MG63 (cell line): ENCODE data around the gene PLA2R1. TPM values are rescaled to one million over a fixed set of nuclear protein-coding genes. Genes with fewer than 3 reads are reported as not detected.

Source experiments
- DNase-seq: peaks from one replicate; pipeline ENCODE4 v3.0.0-alpha.2; 2020
- H3K27me3 ChIP-seq: fragments of 250-450 bp; sonication (Bioruptor Pico); 2 replicates; pipeline ENCODE4 v1.5.1; 2020; ENCODE audit warnings: mild to moderate bottlenecking, moderate library complexity
- H3K36me3 ChIP-seq: fragments of 250-450 bp; sonication (Bioruptor Pico); 2 replicates; pipeline ENCODE4 v1.5.1; 2020; ENCODE audit warnings: mild to moderate bottlenecking, moderate library complexity
- H3K4me3 ChIP-seq: fragments of 250-450 bp; sonication (Bioruptor Pico); 2 replicates; pipeline ENCODE4 v1.5.1; 2020; ENCODE audit warnings: mild to moderate bottlenecking, moderate library complexity
- H3K9me3 ChIP-seq: fragments of 250-450 bp; sonication (Bioruptor Pico); 2 replicates; pipeline ENCODE4 v1.5.1; 2020; ENCODE audit warnings: mild to moderate bottlenecking, moderate library complexity
- total RNA-seq: library from RNA; depleted of rRNA; stranded (reverse); fragments of >200 nt; shearing (Covaris generic); gene quantifications from 2 replicates; pipeline ENCODE4 v1.2.3, GENCODE V29; 2014; ENCODE audit warnings: low replicate concordance

Gene PLA2R1
- total RNA-seq, 1 experiment from 2014 or later = 0.36 TPM

GRCh38 chr2:160075171-160075570 is 12.8 kb upstream of the PLA2R1 start:
- no peaks in the 10 kb centered on the region for H3K36me3 ChIP-seq
- DNase-seq = peak; percentile 91
- peaks cover 2% of the 10 kb centered on the region; the same call in 1 of the 2 replicates for H3K9me3 ChIP-seq
- no peaks in the 10 kb centered on the region for H3K27me3 ChIP-seq
- H3K4me3 ChIP-seq = no peak overlapping the region

GRCh38 chr2:160073284-160073888 is 11.0 kb upstream of the PLA2R1 start:
- Histone ChIP-seq H3K9me3 (peaks cover 5% of the 10 kb centered on the region; the same call in 1 of the 2 replicates), H3K36me3 (no peaks in the 10 kb centered on the region)
- no peak for DNase-seq

GRCh38 chr2:160068906-160069305 is 6.5 kb upstream of the PLA2R1 start:
- Histone ChIP-seq H3K36me3 (no peaks in the 10 kb centered on the region), H3K9me3 (peaks cover 3% of the 10 kb centered on the region; the same call in 1 of the 2 replicates), H3K27me3 (no peaks in the 10 kb centered on the region), H3K4me3 (no peak overlapping the region)
- no peak for DNase-seq

More at GRCh38 chr2:160073284-160073888, 11.0 kb upstream of the PLA2R1 start:
- no peak overlapping the region for H3K4me3 ChIP-seq
- H3K27me3 ChIP-seq = no peaks in the 10 kb centered on the region

- Histone ChIP-seq H3K4me3 (no peak overlapping the region), H3K9me3 (peaks cover 3% of the 10 kb centered on the region; the same call in 1 of the 2 replicates), H3K27me3 (no peaks in the 10 kb centered on the region), H3K36me3 (no peaks in the 10 kb centered on the region)
- no peak for DNase-seq
These were observed 2.5 kb upstream of the PLA2R1 start for GRCh38 chr2:160064916-160065315.

GRCh38 chr2:160063879-160064612 is 1.6 kb upstream of the PLA2R1 start:
- H3K4me3 ChIP-seq = no peak overlapping the region
- no peak for DNase-seq

GRCh38 chr2:160063271-160063670 is 856 bp upstream of the PLA2R1 start:
- Histone ChIP-seq H3K9me3 (no peaks in the 10 kb centered on the region), H3K4me3 (peak overlapping the region; percentile 53; the same call in 1 of the 2 replicates), H3K36me3 (no peaks in the 10 kb centered on the region), H3K27me3 (no peaks in the 10 kb centered on the region)
- DNase-seq = no peak

More at GRCh38 chr2:160063879-160064612, 1.6 kb upstream of the PLA2R1 start:
- no peaks in the 10 kb centered on the region for H3K27me3 ChIP-seq
- H3K9me3 ChIP-seq = peaks cover 3% of the 10 kb centered on the region; the same call in 1 of the 2 replicates
- H3K36me3 ChIP-seq = no peaks in the 10 kb centered on the region

GRCh38 chr2:160061944-160062291 is 497 bp downstream of the PLA2R1 start:
- no peaks in the 10 kb centered on the region for H3K27me3 ChIP-seq
- peak overlapping the region; percentile 53 for H3K4me3 ChIP-seq
- DNase-seq = no peak
- H3K9me3 ChIP-seq = no peaks in the 10 kb centered on the region
- no peaks in the 10 kb centered on the region for H3K36me3 ChIP-seq

- H3K9me3 ChIP-seq = no peaks in the 10 kb centered on the region
- no peak overlapping the region; the same call in 1 of the 2 replicates for H3K4me3 ChIP-seq
- no peak for DNase-seq
These were observed 882 bp downstream of the PLA2R1 start for GRCh38 chr2:160061533-160061932.

GRCh38 chr2:160060297-160060696 is 2.1 kb downstream of the PLA2R1 start:
- DNase-seq = no peak
- Histone ChIP-seq H3K36me3 (no peaks in the 10 kb centered on the region), H3K4me3 (no peak overlapping the region), H3K27me3 (no peaks in the 10 kb centered on the region), H3K9me3 (no peaks in the 10 kb centered on the region)

More at GRCh38 chr2:160061533-160061932, 882 bp downstream of the PLA2R1 start:
- no peaks in the 10 kb centered on the region for H3K36me3 ChIP-seq
- no peaks in the 10 kb centered on the region for H3K27me3 ChIP-seq

- H3K4me3 ChIP-seq = no peak overlapping the region
- no peaks in the 10 kb centered on the region for H3K36me3 ChIP-seq
- H3K9me3 ChIP-seq = no peaks in the 10 kb centered on the region
- DNase-seq = no peak
- H3K27me3 ChIP-seq = no peaks in the 10 kb centered on the region
These were observed 5.1 kb downstream of the PLA2R1 start for GRCh38 chr2:160057356-160057755.

GRCh38 chr2:160055726-160056108 is 6.7 kb downstream of the PLA2R1 start:
- no peaks in the 10 kb centered on the region for H3K36me3 ChIP-seq
- H3K9me3 ChIP-seq = no peaks in the 10 kb centered on the region
- H3K4me3 ChIP-seq = no peak overlapping the region
- H3K27me3 ChIP-seq = no peaks in the 10 kb centered on the region
- DNase-seq = no peak

GRCh38 chr2:160054984-160055725 is 7.3 kb downstream of the PLA2R1 start:
- no peaks in the 10 kb centered on the region for H3K36me3 ChIP-seq
- H3K9me3 ChIP-seq = no peaks in the 10 kb centered on the region
- DNase-seq = no peak
- no peak overlapping the region for H3K4me3 ChIP-seq
- no peaks in the 10 kb centered on the region for H3K27me3 ChIP-seq

GRCh38 chr2:160053946-160054345 is 8.5 kb downstream of the PLA2R1 start:
- no peak for DNase-seq
- no peaks in the 10 kb centered on the region for H3K9me3 ChIP-seq
- no peak overlapping the region for H3K4me3 ChIP-seq
- no peaks in the 10 kb centered on the region for H3K27me3 ChIP-seq
- no peaks in the 10 kb centered on the region for H3K36me3 ChIP-seq

GRCh38 chr2:160052531-160052930 is 9.9 kb downstream of the PLA2R1 start:
- Histone ChIP-seq H3K4me3 (no peak overlapping the region), H3K9me3 (no peaks in the 10 kb centered on the region), H3K27me3 (no peaks in the 10 kb centered on the region), H3K36me3 (no peaks in the 10 kb centered on the region)
- DNase-seq = no peak

GRCh38 chr2:160051371-160051800 is 11.0 kb downstream of the PLA2R1 start:
- H3K27me3 ChIP-seq = no peaks in the 10 kb centered on the region
- no peak for DNase-seq

GRCh38 chr2:160050147-160050546 is 12.3 kb downstream of the PLA2R1 start:
- DNase-seq = no peak
- no peaks in the 10 kb centered on the region for H3K27me3 ChIP-seq
- H3K9me3 ChIP-seq = no peaks in the 10 kb centered on the region
- H3K4me3 ChIP-seq = no peak overlapping the region
- no peaks in the 10 kb centered on the region for H3K36me3 ChIP-seq

More at GRCh38 chr2:160051371-160051800, 11.0 kb downstream of the PLA2R1 start:
- Histone ChIP-seq H3K36me3 (no peaks in the 10 kb centered on the region), H3K9me3 (no peaks in the 10 kb centered on the region), H3K4me3 (no peak overlapping the region)

- Histone ChIP-seq H3K27me3 (no peaks in the 10 kb centered on the region), H3K36me3 (no peaks in the 10 kb centered on the region), H3K9me3 (no peaks in the 10 kb centered on the region), H3K4me3 (no peak overlapping the region)
- DNase-seq = no peak
These were observed 16.7 kb downstream of the PLA2R1 start for GRCh38 chr2:160045703-160046210.
